WTC11 (cell line): ENCODE measurements around the gene ADM5.

Experiments
- E2F1 ChIP-seq: sonication (generic); formaldehyde crosslinking; IDR thresholded peaks from 2 replicates; pipeline ENCODE4 v1.8.0; 2022; ENCODE audit warnings: mild to moderate bottlenecking, missing genetic modification reagents
- RELA ChIP-seq: sonication (generic); formaldehyde crosslinking; IDR thresholded peaks from 2 replicates; pipeline ENCODE4 v1.8.1; 2022; ENCODE audit warnings: missing genetic modification reagents, mild to moderate bottlenecking, borderline replicate concordance
- SP1 ChIP-seq: sonication (generic); formaldehyde crosslinking; conservative IDR thresholded peaks from 2 replicates; pipeline ENCODE4 v1.8.1; 2022; ENCODE audit warnings: missing genetic modification reagents
- TEAD4 ChIP-seq: sonication (generic); formaldehyde crosslinking; IDR thresholded peaks from 2 replicates; pipeline ENCODE4 v1.8.0; 2022; ENCODE audit warnings: mild to moderate bottlenecking, missing genetic modification reagents
- USF1 ChIP-seq: sonication (generic); formaldehyde crosslinking; IDR thresholded peaks from 2 replicates; pipeline ENCODE4 v1.8.0; 2022; ENCODE audit warnings: mild to moderate bottlenecking, missing genetic modification reagents
- TF ChIP-seq, protein P1 (sequence below): fragments of 200-600 bp; IDR thresholded peaks from 2 replicates; pipeline ENCODE4 v1.8.0; 2022; ENCODE audit warnings: antibody characterized with exemption

DNA sequence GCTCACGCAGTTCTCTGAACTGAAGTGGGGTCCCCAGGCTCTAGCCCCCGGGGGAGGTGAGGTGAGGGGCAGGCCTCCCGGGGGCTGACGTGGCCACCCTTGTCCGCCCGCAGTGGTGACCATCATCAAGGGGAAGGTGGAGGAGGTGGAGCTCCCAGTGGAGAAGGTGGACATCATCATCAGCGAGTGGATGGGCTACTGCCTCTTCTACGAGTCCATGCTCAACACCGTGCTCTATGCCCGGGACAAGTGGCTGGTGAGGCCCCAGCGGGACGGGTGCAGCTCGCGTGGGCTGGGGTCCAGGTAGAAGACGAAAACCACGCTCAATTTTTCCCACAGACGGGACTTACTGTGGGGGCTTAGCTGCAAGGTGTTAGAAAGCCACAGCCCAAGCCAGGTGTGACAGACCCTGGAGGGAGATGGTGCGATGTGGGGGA is 5.6 kb upstream of the ADM5 start:
- no peak for TF ChIP-seq SP1 (CRISPR knock-in tag)
- no peak for TF ChIP-seq RELA
- TF ChIP-seq E2F1 (CRISPR knock-in tag): no peak
- no peak for TF ChIP-seq TEAD4 (CRISPR knock-in tag)
- TF ChIP-seq, protein P1, sequence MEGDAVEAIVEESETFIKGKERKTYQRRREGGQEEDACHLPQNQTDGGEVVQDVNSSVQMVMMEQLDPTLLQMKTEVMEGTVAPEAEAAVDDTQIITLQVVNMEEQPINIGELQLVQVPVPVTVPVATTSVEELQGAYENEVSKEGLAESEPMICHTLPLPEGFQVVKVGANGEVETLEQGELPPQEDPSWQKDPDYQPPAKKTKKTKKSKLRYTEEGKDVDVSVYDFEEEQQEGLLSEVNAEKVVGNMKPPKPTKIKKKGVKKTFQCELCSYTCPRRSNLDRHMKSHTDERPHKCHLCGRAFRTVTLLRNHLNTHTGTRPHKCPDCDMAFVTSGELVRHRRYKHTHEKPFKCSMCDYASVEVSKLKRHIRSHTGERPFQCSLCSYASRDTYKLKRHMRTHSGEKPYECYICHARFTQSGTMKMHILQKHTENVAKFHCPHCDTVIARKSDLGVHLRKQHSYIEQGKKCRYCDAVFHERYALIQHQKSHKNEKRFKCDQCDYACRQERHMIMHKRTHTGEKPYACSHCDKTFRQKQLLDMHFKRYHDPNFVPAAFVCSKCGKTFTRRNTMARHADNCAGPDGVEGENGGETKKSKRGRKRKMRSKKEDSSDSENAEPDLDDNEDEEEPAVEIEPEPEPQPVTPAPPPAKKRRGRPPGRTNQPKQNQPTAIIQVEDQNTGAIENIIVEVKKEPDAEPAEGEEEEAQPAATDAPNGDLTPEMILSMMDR: no peak
- TF ChIP-seq USF1: no peak
